Measurements from ENCODE around the gene CCBE1.

Gene CCBE1

GRCh38 chr18:59509481-59510442, 187.5 kb downstream of the CCBE1 start:
- DNase-seq (ENCODE audit: low read depth), result no peak
- no peak for TF ChIP-seq CTCF (conservative IDR thresholded peaks at IDR 0.05; ENCODE audit: low read depth, low read length)
- no peak overlapping the region for H3K4me3 ChIP-seq (ENCODE audit: low read length)

GRCh38 chr18:59505356-59505755, 191.9 kb downstream of the CCBE1 start:
- no peak overlapping the region for H3K4me3 ChIP-seq (ENCODE audit: low read length)
- TF ChIP-seq CTCF (conservative IDR thresholded peaks at IDR 0.05; ENCODE audit: low read depth, low read length), result no peak
- DNase-seq (ENCODE audit: low read depth), result no peak

GRCh38 chr18:59502274-59503175, 194.7 kb downstream of the CCBE1 start:
- peak; percentile 77 for DNase-seq (ENCODE audit: low read depth)
- no peak for TF ChIP-seq CTCF (conservative IDR thresholded peaks at IDR 0.05; ENCODE audit: low read depth, low read length)

GRCh38 chr18:59501920-59502273, 195.3 kb downstream of the CCBE1 start:
- H3K4me3 ChIP-seq (ENCODE audit: low read length), result no peak overlapping the region
- TF ChIP-seq CTCF (conservative IDR thresholded peaks at IDR 0.05; ENCODE audit: low read depth, low read length), result no peak
- DNase-seq (ENCODE audit: low read depth), result no peak

More at GRCh38 chr18:59502274-59503175, 194.7 kb downstream of the CCBE1 start:
- no peak overlapping the region for H3K4me3 ChIP-seq (ENCODE audit: low read length)

GRCh38 chr18:59500765-59501164, 196.5 kb downstream of the CCBE1 start:
- no peak for DNase-seq (ENCODE audit: low read depth)
- H3K4me3 ChIP-seq (ENCODE audit: low read length), result no peak overlapping the region
- TF ChIP-seq CTCF (conservative IDR thresholded peaks at IDR 0.05; ENCODE audit: low read depth, low read length), result no peak

GRCh38 chr18:59498506-59499086, 198.6 kb downstream of the CCBE1 start:
- no peak overlapping the region for H3K4me3 ChIP-seq (ENCODE audit: low read length)
- DNase-seq (ENCODE audit: low read depth), result no peak
- no peak for TF ChIP-seq CTCF (conservative IDR thresholded peaks at IDR 0.05; ENCODE audit: low read depth, low read length)
